WERI-Rb-1 (cell line): ENCODE measurements around the gene LRRC10B.

Source experiments
- DNase-seq: peaks from one replicate; pipeline ENCODE4 v3.0.0-alpha.2; 2020
- H3K27ac ChIP-seq: fragments of 250-450 bp; sonication (Bioruptor Pico); 2 replicates; pipeline ENCODE4 v1.5.1; 2020; ENCODE audit warnings: mild to moderate bottlenecking, moderate library complexity
- H3K27me3 ChIP-seq: fragments of 250-450 bp; sonication (Bioruptor Pico); 2 replicates; pipeline ENCODE4 v1.5.1; 2021; ENCODE audit warnings: mild to moderate bottlenecking, low read depth, moderate library complexity; ENCODE audit not compliant: insufficient read depth, severe bottlenecking
- H3K36me3 ChIP-seq: fragments of 250-450 bp; sonication (Bioruptor Pico); 2 replicates; pipeline ENCODE4 v1.5.1; 2020; ENCODE audit warnings: mild to moderate bottlenecking, moderate library complexity
- H3K4me3 ChIP-seq: 2 replicates; pipeline ENCODE4 v1.5.1; 2011; ENCODE audit warnings: low read depth, mild to moderate bottlenecking, control low read depth, low read length
- H3K9me3 ChIP-seq: fragments of 250-450 bp; sonication (Bioruptor Pico); 2 replicates; pipeline ENCODE4 v1.5.1; 2021; ENCODE audit warnings: mild to moderate bottlenecking, moderate library complexity; ENCODE audit not compliant: severe bottlenecking
- TF ChIP-seq, protein P1 (sequence below): IDR thresholded peaks from 2 replicates; pipeline ENCODE4 v1.5.1; 2011; ENCODE audit warnings: low read depth, mild to moderate bottlenecking, control low read depth, inconsistent platforms, low read length

Gene LRRC10B

GRCh38 chr11:61541598-61541997, 33.0 kb downstream of the LRRC10B start:
- H3K36me3 ChIP-seq: peaks cover 37% of the 10 kb centered on the region
- DNase-seq: peak; percentile 85
- no peaks in the 10 kb centered on the region for H3K27me3 ChIP-seq
- no peak overlapping the region for H3K4me3 ChIP-seq
- TF ChIP-seq, protein P1, sequence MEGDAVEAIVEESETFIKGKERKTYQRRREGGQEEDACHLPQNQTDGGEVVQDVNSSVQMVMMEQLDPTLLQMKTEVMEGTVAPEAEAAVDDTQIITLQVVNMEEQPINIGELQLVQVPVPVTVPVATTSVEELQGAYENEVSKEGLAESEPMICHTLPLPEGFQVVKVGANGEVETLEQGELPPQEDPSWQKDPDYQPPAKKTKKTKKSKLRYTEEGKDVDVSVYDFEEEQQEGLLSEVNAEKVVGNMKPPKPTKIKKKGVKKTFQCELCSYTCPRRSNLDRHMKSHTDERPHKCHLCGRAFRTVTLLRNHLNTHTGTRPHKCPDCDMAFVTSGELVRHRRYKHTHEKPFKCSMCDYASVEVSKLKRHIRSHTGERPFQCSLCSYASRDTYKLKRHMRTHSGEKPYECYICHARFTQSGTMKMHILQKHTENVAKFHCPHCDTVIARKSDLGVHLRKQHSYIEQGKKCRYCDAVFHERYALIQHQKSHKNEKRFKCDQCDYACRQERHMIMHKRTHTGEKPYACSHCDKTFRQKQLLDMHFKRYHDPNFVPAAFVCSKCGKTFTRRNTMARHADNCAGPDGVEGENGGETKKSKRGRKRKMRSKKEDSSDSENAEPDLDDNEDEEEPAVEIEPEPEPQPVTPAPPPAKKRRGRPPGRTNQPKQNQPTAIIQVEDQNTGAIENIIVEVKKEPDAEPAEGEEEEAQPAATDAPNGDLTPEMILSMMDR: no peak
- H3K27ac ChIP-seq: peak overlapping the region; percentile 66
- no peaks in the 10 kb centered on the region for H3K9me3 ChIP-seq

- H3K36me3 ChIP-seq: peaks cover 37% of the 10 kb centered on the region
- H3K27me3 ChIP-seq: no peaks in the 10 kb centered on the region
- H3K4me3 ChIP-seq: no peak overlapping the region
- peak; percentile 60 for DNase-seq
- H3K9me3 ChIP-seq: no peaks in the 10 kb centered on the region
- TF ChIP-seq, protein P1: no peak
- H3K27ac ChIP-seq: peak overlapping the region; percentile 66
Measured at GRCh38 chr11:61542024-61542461, 33.5 kb downstream of the LRRC10B start.

DNA sequence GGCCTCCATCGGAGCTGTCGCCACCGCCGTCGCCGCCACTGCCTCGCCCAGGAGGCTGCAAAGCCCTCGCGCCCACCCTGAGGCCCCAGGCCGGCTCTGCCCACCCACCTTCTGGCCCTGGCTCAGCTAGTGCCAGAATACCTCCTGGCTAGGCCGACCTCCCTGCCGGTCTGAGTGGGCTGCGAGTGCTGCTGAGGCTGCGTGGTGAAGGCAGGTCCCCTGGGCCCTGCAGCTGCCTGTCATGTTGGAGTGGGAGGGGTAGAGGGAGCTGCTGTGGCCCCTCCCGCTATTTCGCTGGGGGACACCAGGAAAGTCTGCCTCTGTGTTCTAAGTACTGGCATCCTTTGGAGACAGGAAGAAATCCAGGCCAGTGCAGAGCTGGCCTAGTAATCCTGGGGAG, 34.2 kb downstream of the LRRC10B start:
- TF ChIP-seq, protein P1: no peak
- H3K27me3 ChIP-seq: no peaks in the 10 kb centered on the region
- no peaks in the 10 kb centered on the region for H3K9me3 ChIP-seq
- H3K36me3 ChIP-seq: peaks cover 35% of the 10 kb centered on the region
- peak overlapping the region; percentile 66 for H3K27ac ChIP-seq
- no peak overlapping the region for H3K4me3 ChIP-seq
- DNase-seq: no peak

DNA sequence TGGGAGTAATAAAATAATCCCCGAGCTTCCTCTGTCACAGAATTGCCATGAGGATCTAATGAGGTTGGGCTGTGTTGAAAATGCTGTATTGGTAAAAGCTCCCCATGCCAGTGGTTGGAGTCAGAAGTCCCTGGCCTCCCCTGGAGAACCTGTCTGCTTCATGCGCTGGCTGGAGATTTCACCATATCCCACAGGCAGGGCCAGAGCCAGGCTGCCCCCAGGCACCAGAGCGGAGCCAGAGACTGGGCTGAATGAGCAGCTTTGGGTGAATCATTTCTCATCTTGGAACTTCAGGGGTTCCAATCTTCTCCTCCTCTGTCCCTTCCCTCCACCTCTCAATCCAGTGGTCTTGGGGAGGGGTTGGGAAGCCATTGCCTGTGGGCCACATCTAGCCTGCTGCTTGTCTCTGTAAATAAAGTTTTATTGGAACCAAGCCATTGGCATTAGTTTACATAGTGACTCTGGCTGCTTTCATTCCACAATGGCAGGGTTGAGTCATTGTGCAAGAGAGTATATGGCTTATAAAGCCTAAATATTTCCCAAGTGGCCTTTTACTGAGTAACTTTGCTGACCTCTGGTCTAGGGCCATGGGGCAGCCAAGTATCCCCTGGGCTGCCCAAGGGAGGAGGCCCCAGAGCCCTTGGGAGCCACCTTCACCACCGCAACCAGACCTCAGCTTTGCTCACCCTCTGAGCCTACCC, 35.2 kb downstream of the LRRC10B start:
- H3K27me3 ChIP-seq: no peaks in the 10 kb centered on the region
- TF ChIP-seq, protein P1: no peak
- no peak overlapping the region for H3K4me3 ChIP-seq
- no peak for DNase-seq
- no peak overlapping the region for H3K27ac ChIP-seq
- H3K9me3 ChIP-seq: no peaks in the 10 kb centered on the region
- peaks cover 31% of the 10 kb centered on the region for H3K36me3 ChIP-seq

DNA sequence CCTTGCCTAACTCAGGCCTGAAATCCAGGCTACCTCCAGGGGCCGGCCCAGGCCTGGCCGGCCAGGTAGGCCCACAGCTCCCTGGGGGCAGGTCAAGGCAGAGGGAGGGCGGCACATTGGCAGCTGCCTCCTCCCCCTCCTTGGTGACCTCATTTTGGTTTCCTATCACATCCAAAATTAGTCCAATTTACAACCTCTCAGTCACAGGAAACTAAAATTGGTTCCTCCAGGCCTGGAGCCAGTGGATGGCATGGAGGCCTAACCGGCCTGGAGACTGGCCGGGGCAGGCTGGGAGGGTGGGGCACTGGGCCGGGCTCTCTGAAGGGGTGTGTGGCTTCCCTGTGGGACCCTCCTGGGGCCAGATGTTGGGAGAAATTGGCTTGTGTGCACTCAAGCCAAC, 35.9 kb downstream of the LRRC10B start:
- no peak for DNase-seq
- no peaks in the 10 kb centered on the region for H3K9me3 ChIP-seq
- TF ChIP-seq, protein P1: no peak
- H3K36me3 ChIP-seq: peaks cover 37% of the 10 kb centered on the region
- H3K4me3 ChIP-seq: no peak overlapping the region
- no peaks in the 10 kb centered on the region for H3K27me3 ChIP-seq
- H3K27ac ChIP-seq: no peak overlapping the region

GRCh38 chr11:61545341-61545740, 36.8 kb downstream of the LRRC10B start:
- Histone ChIP-seq H3K9me3 (no peaks in the 10 kb centered on the region), H3K27ac (no peak overlapping the region), H3K27me3 (no peaks in the 10 kb centered on the region), H3K4me3 (no peak overlapping the region), H3K36me3 (peaks cover 35% of the 10 kb centered on the region)
- TF ChIP-seq, protein P1: peak; percentile 74
- DNase-seq: no peak
